HK-2 (cell line): ENCODE results near the gene DLGAP1.

Source experiments
- DNase-seq: peaks from one replicate; pipeline ENCODE4 v3.0.0-alpha.2; 2018; ENCODE audit not compliant: unreplicated experiment

DLGAP1 gene

GRCh38 chr18:3773303-3773702 is 681.8 kb downstream of the DLGAP1 start:
- no peak for DNase-seq

GRCh38 chr18:3771121-3771971 is 683.8 kb downstream of the DLGAP1 start:
- DNase-seq = peak; percentile 85

- no peak for DNase-seq
Measured at GRCh38 chr18:3761266-3761665, 693.8 kb downstream of the DLGAP1 start.

- no peak for DNase-seq
Measured at GRCh38 chr18:3760741-3761140, 694.4 kb downstream of the DLGAP1 start.

GRCh38 chr18:3759099-3759498 is 696.0 kb downstream of the DLGAP1 start:
- no peak for DNase-seq

GRCh38 chr18:3758531-3758930 is 696.6 kb downstream of the DLGAP1 start:
- no peak for DNase-seq

- no peak for DNase-seq
Measured at GRCh38 chr18:3757361-3757760, 697.7 kb downstream of the DLGAP1 start.

GRCh38 chr18:3753106-3753505 is 702.0 kb downstream of the DLGAP1 start:
- no peak for DNase-seq

- no peak for DNase-seq
Measured at GRCh38 chr18:3748086-3748485, 707.0 kb downstream of the DLGAP1 start.

- no peak for DNase-seq
Measured at GRCh38 chr18:3747176-3747973, 707.7 kb downstream of the DLGAP1 start.

GRCh38 chr18:3742541-3742940 is 712.6 kb downstream of the DLGAP1 start:
- DNase-seq = no peak

- no peak for DNase-seq
Measured at GRCh38 chr18:3741333-3741732, 713.8 kb downstream of the DLGAP1 start.

- no peak for DNase-seq
Measured at GRCh38 chr18:3728704-3729437, 726.2 kb downstream of the DLGAP1 start.

GRCh38 chr18:3727274-3727673 is 727.8 kb downstream of the DLGAP1 start:
- no peak for DNase-seq

- no peak for DNase-seq
Measured at GRCh38 chr18:3726238-3726951, 728.7 kb downstream of the DLGAP1 start.

GRCh38 chr18:3725115-3725514 is 730.0 kb downstream of the DLGAP1 start:
- no peak for DNase-seq

- DNase-seq = no peak
Measured at GRCh38 chr18:3723554-3723953, 731.6 kb downstream of the DLGAP1 start.

GRCh38 chr18:3722649-3723433 is 732.3 kb downstream of the DLGAP1 start:
- no peak for DNase-seq

GRCh38 chr18:3721771-3722648 is 733.1 kb downstream of the DLGAP1 start:
- no peak for DNase-seq
